Measurements from ENCODE around the gene RFC1. TPM values are rescaled to one million over a fixed set of nuclear protein-coding genes. Genes with fewer than 3 reads are reported as not detected.
"Not testable (repeated sequence)": the region's sequence is repeated elsewhere in the genome, so short reads cannot be mapped to it uniquely, and the experiment has no call there.

The RFC1 gene
- total RNA-seq, 6 experiments from 2014 or later = 17.5 to 29.7 (median 24.6) TPM

- Histone ChIP-seq H3K4me1 (no peaks in the 10 kb centered on the region), H3K27ac (peak overlapping the region; percentile 52 to 94 (median 90)), H3K9me3 (no peaks in the 10 kb centered on the region), H3K4me3 (peak overlapping the region; percentile 29 to 62 (median 50)), H3K27me3 (no peaks in the 10 kb centered on the region), H3K36me3 (no peaks in the 10 kb centered on the region)
- intact Hi-C loops (cut with DNase I) = no loop called here
- TF ChIP-seq CTCF (IDR thresholded peaks at IDR 0.05) (no peak), POLR2A (IDR thresholded peaks at IDR 0.05) (no peak)
- DNase-seq (no peak), ATAC-seq (peak; percentile 16 to 50 (median 36))
- 17% methylated on average over 1 of the region's 1 CpG for WGBS (ENCODE audit: insufficient coverage, low coverage, low lambda C conversion rate, missing lambda C conversion rate)
These were observed 41.4 kb upstream of the RFC1 start for GRCh38 chr4:39407584-39407885.

DNA sequence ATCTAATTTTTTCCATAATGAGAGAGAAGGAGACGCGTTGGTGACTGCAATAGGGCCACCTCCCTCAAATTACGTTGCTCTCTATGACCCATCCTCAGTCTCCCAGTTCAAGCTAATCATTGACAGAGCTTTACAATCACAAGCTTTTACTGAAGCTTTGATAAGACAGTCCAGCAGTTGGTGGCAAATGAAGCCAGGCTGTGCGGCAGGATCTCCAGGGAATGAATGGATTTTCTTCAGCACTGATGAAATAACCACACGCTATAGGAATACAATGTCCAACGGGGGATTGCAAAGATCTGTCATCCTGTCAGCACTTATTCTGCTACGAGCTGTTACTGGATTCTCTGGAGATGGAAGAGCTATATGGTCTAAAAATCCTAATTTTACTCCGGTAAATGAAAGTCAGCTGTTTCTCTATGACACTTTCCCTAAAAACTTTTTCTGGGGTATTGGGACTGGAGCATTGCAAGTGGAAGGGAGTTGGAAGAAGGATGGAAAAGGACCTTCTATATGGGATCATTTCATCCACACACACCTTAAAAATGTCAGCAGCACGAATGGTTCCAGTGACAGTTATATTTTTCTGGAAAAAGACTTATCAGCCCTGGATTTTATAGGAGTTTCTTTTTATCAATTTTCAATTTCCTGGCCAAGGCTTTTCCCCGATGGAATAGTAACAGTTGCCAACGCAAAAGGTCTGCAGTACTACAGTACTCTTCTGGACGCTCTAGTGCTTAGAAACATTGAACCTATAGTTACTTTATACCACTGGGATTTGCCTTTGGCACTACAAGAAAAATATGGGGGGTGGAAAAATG lies 40.8 kb upstream of the RFC1 start, which contains the start of gene KLB:
TSS of gene KLB (plus strand) at position 168 of the 821 bp plus-strand sequence. CDS start at position 188, 20 bp downstream.
- Histone ChIP-seq H3K36me3 (no peaks in the 10 kb centered on the region), H3K27ac (peak within 1 kb of the TSS; percentile 52 to 94 (median 90)), H3K4me3 (peak within 1 kb of the TSS; percentile 29 to 62 (median 50)), H3K4me1 (no peaks in the 10 kb centered on the region), H3K27me3 (no peaks in the 10 kb centered on the region), H3K9me3 (no peaks in the 10 kb centered on the region)
- intact Hi-C loops (cut with DNase I) = no loop called here
- DNase-seq (peak; percentile 59 to 80 (median 75)), ATAC-seq (peak; percentile 78 to 88 (median 83))
- WGBS (ENCODE audit: insufficient coverage, low coverage, low lambda C conversion rate, missing lambda C conversion rate) = 21% methylated on average over 12 of the region's 12 CpGs
- TF ChIP-seq POLR2A (IDR thresholded peaks at IDR 0.05) (peak; percentile 97), CTCF (IDR thresholded peaks at IDR 0.05) (no peak)

DNA sequence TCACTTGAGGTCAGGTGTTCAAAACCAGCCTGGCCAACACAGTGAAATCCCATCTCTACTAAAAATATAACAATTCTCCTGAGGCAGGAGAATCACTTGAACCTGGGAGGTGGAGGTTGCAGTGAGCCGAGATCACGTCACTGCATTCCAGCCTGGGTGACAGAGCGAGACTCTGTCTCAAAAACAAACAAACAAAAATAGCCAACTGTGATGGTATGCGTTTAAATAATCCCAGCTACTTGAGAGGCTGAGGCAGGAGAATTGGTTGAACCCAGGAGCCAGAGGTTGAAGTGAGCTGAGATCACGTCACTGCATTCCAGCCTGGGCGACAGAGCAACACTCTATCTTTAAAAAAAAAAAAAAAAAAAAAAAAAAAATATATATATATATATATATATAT lies 35.5 kb upstream of the RFC1 start:
- H3K4me3 ChIP-seq; H3K36me3 ChIP-seq; H3K27me3 ChIP-seq; H3K9me3 ChIP-seq; intact Hi-C loops (cut with DNase I); ATAC-seq; H3K4me1 ChIP-seq; H3K27ac ChIP-seq; DNase-seq: not testable (repeated sequence)
- 75% methylated on average over 4 of the region's 6 CpGs for WGBS (ENCODE audit: insufficient coverage, low coverage, low lambda C conversion rate, missing lambda C conversion rate)

GRCh38 chr4:39394706-39395105 lies 28.5 kb upstream of the RFC1 start:
- WGBS (ENCODE audit: insufficient coverage, low coverage, low lambda C conversion rate, missing lambda C conversion rate) = 43% methylated on average over 2 of the region's 3 CpGs
- no peak for DNase-seq
- H3K9me3 ChIP-seq = no peaks in the 10 kb centered on the region
- no peaks in the 10 kb centered on the region for H3K27me3 ChIP-seq
- H3K36me3 ChIP-seq = no peaks in the 10 kb centered on the region
- no peaks in the 10 kb centered on the region for H3K4me1 ChIP-seq
- intact Hi-C loops (cut with DNase I) = no loop called here
- H3K4me3 ChIP-seq = no peak overlapping the region
- TF ChIP-seq POLR2A (IDR thresholded peaks at IDR 0.05) = no peak
- TF ChIP-seq CTCF (IDR thresholded peaks at IDR 0.05) = no peak
- no peak overlapping the region for H3K27ac ChIP-seq
- ATAC-seq = no peak

GRCh38 chr4:39390603-39391002 lies 24.4 kb upstream of the RFC1 start:
- no peaks in the 10 kb centered on the region for H3K4me1 ChIP-seq
- 50% methylated on average over 6 of the region's 6 CpGs for WGBS (ENCODE audit: insufficient coverage, low coverage, low lambda C conversion rate, missing lambda C conversion rate)
- no peak overlapping the region for H3K27ac ChIP-seq
- no peaks in the 10 kb centered on the region for H3K9me3 ChIP-seq
- H3K36me3 ChIP-seq = no peaks in the 10 kb centered on the region
- DNase-seq (no peak), ATAC-seq (peak in 1 of 4 donors; percentile 27)
- H3K27me3 ChIP-seq = no peaks in the 10 kb centered on the region
- intact Hi-C loops (cut with DNase I) = no loop called here
- TF ChIP-seq CTCF (IDR thresholded peaks at IDR 0.05) (no peak), POLR2A (IDR thresholded peaks at IDR 0.05) (no peak)
- H3K4me3 ChIP-seq = no peak overlapping the region
